Daoy (cell line): ENCODE results near the gene ASTE1. TPM values are rescaled to one million over a fixed set of nuclear protein-coding genes. Genes with fewer than 3 reads are reported as not detected.

Experiments
- DNase-seq: peaks from one replicate; pipeline ENCODE4 v3.0.0-alpha.2; 2015; ENCODE audit warnings: low read depth
- total RNA-seq: library from RNA; depleted of rRNA; stranded (reverse); fragments of >200 nt; shearing (Covaris generic); gene quantifications from 2 replicates; pipeline ENCODE4 v1.2.3, GENCODE V29; 2014; rRNA removed

ASTE1 gene, protein sequence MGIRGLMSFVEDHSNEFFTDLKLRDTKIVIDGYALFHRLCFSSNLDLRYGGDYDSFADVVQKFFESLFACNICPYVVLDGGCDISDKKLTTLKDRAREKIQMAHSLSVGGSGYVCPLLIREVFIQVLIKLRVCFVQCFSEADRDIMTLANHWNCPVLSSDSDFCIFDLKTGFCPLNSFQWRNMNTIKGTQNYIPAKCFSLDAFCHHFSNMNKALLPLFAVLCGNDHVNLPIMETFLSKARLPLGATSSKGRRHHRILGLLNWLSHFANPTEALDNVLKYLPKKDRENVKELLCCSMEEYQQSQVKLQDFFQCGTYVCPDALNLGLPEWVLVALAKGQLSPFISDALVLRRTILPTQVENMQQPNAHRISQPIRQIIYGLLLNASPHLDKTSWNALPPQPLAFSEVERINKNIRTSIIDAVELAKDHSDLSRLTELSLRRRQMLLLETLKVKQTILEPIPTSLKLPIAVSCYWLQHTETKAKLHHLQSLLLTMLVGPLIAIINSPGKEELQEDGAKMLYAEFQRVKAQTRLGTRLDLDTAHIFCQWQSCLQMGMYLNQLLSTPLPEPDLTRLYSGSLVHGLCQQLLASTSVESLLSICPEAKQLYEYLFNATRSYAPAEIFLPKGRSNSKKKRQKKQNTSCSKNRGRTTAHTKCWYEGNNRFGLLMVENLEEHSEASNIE
- total RNA-seq, result 7.8 and 16.8 TPM in 2 replicates

DNA sequence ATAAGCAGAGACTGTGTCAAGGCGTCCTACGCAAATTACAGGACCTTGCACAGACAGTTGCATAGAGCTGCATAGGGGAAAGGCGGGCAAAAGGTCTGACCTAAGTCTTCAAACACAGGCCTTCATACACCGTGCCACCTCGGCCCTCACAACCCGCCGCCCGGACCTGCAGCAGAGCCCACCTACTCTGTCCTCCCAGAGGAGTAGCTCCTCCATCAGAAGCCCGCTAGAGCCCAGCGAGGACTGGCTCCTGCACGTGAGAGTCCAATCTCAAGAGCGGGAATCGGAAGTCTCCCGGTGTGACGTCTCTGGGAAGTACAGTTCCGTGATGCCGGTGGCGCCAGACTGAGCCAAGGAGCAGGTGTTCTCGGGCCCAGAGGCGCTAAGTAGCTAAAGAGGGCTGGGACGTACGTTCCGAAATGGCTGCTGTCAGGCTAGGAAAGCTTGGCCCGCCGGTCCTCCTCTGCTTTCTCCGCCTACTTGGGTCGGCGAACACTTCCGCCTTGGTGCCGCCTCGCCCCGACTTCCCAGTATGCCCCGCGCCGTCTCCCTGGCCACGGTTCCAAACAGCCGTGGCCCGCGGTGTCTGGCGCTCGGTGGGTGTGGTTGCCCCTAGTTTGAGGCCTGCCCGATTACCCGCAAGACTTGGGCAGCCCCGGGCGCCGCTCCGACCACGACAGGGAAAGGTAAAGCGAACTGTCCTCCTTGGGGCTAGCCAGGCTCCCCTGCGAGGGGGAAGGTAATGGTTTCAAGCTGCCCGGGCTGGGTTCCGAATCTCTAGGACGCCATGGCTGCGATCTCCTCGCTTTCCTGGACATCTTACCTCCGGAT is at the start of gene ASTE1, which contains the start of gene NEK11:
TSS of gene ASTE1 (minus strand) at position 505 of the 831 bp plus-strand sequence. CDS start 1,519 bp downstream, outside the sequence.
TSS of gene NEK11 (plus strand) at position 557 of the 831 bp plus-strand sequence. CDS start 2,832 bp downstream, outside the sequence.
- DNase-seq, result peak; percentile 95

GRCh38 chr3:131075632-131076328 is 49.2 kb upstream of the ASTE1 start:
- no peak for DNase-seq

DNA sequence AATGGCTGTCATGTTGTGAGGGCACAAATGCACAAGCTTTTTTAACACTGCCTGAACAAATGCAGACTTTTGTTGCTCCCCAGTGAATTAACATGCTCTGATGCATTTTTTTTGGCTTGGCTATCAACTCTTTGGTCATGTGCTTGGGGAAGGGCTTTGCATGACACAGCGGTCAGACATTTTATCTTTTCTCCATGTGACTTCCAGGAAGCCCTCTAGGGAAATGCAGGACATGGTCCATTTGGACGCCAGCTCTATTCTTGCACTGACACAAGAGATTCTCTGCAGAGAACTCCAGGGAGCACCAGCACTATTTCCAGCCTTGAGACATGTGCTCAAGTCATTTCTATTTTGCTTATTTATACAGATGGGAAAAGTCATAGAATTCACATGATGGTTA is 46.2 kb upstream of the ASTE1 start:
- peak; percentile 22 for DNase-seq

DNA sequence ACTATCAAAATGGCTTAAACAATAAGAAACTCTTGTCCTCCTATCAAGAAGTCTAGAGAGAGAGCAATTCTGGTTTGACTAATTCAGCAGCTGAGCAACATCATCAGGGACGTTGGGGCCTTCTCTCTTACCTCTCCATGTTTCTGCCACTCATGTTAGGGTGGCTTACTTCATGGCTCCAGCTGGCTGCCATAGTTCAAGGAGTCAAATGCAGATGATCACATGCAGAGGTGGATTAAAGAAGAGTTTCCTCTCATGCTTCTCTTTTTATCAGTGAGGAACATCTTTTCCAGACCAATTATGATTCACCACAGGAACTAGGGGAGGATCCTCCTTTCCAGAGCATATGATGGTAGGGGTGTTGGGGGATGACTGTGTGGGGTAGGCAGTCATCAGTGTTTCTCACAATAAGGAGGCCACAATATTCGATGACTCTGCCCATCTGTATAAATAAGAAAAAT is 45.5 kb upstream of the ASTE1 start:
- peak; percentile 46 for DNase-seq

- no peak for DNase-seq
These were observed 41.4 kb upstream of the ASTE1 start for GRCh38 chr3:131067983-131068382.

- no peak for DNase-seq
These were observed 26.6 kb upstream of the ASTE1 start for GRCh38 chr3:131053043-131053859.

DNA sequence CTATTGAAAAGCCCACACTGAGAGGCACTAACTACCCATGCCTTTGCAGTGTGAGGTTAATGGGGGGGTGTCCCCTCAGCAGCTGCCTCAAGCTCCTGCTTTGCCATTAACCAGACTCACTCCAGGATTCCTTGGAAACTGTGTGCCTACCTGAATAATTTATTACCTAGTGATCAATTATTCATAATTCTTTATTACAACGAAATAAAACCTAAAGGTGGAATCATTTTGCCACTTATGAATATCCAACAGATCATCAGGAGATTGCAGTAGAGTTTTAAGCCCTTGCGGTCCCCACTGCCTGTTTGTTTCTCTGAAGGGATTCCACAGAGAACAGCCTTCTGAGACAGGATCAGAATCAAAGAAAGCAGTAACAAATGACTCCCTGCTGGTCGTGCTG is 23.4 kb upstream of the ASTE1 start:
- DNase-seq, result no peak

- DNase-seq, result no peak
These were observed 21.4 kb upstream of the ASTE1 start for GRCh38 chr3:131048030-131048429.

DNA sequence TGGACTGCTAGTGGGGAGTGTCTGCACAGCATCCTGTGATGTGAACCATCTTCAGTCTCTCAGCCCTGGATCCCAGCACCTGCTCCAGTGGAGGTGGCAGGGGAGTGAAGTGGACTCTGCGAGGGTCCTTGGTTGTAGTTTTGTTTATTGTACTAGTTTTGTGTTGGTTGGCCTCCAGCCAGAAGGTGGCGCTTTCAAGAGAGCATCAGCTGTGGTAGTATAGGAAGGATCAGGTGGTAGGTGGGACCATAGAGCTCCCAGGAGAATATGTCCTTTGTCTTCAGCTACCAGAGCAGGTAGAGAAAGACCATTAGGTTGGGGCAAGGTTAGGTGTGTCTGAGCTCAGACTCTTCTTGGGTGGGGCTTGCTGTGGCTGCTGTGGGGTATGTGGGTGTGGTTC is 21.0 kb upstream of the ASTE1 start:
- no peak for DNase-seq

DNA sequence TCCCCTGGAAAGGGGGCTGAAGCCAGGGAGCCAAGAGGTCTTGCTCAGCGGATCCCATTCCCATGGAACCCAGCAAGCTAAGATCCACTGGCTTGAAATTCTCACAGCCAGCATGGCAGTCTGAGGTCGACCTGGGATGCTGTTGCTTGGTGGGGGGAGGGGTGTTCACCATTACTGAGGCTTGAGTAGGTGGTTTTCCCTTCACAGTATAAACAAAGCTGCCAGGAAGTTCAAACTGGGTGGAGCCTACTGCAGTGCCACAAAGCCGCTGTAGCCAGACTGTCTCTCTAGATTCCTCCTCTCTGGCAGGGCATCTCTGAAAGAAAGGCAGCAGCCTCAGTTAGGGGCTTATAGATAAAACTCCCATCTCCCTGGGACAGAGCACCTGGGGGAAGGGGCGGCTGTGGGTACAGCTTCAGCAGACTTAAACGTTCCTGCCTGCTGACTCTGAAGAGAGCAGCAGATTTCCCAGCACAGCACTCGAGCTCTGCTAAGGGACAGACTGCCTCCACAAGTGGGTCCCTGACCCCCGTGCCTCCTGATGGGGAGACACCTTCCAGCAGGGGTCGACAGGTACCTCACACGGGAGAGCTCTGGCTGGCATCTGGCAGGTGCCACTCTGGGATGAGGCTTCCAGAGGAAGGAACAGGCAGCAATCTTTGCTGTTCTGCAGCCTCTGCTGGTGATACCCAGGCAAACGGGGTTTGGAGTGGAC is 15.8 kb upstream of the ASTE1 start:
- peak; percentile 25 for DNase-seq

DNA sequence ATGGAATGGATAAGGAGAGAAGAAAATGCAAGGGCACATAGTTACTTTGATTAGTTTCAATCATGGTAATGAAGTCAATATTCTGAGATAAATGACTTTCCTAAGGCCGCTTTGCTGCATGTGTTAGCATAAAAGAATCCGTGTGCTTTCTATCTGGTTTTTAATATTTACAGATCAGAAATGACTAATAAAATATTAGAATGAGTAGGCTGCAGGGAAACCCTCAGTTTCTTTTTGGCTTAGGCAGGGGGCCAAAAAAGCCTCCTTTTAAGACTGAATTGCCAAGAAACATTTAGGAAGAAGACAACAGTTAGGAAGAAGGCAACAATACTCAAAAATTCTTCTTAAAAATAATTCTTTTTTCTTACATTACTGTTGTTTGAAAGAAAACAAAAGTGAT is 11.7 kb upstream of the ASTE1 start:
- no peak for DNase-seq

DNA sequence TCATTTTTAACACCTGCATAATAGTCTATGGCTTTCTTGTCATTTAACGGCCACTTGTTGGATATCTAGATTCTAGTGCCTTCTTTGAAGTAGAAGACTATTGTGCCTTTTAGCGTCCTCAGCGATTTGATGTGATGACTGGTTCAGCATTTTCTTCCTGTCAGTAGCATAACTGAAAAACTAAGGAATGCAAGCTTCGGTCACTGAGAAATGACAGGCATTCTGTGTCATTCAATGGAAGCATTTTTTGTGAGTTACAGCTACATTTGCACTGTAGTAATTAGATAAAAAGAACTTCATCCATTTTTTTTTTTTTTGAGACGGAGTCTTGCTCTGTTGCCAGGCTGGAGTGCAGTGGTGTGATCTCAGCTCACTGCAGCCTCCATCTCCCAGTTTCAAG is 10.4 kb upstream of the ASTE1 start:
- DNase-seq, result no peak

- DNase-seq, result peak; percentile 37
These were observed 9.7 kb upstream of the ASTE1 start for GRCh38 chr3:131036200-131036816.

DNA sequence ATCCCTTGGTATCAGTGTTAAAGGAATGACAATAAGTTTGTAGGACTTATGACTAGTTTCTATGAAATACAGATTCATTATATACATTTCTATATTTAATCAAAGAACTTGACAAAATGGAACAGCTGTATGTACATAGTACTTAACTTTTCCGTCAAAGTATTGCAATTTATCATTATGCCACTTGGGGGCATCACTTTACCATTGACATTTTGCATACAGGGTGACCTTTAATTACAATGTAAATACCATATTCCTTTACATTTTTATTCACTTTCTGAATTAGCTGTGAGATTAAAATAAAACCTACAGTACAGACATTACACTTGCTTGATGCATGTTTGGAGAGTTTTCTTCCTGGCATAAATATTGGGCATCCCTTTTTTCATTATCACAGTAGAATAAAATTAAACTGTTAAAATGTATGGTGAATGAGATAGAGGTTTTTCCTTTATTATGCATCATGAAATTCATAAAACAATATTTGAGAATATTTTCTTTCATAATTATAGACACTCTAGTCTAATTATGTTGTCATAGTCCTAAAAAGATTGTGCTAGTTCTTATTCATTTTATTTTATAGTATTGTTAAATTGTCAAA is 7.0 kb upstream of the ASTE1 start:
- DNase-seq, result peak; percentile 33

DNA sequence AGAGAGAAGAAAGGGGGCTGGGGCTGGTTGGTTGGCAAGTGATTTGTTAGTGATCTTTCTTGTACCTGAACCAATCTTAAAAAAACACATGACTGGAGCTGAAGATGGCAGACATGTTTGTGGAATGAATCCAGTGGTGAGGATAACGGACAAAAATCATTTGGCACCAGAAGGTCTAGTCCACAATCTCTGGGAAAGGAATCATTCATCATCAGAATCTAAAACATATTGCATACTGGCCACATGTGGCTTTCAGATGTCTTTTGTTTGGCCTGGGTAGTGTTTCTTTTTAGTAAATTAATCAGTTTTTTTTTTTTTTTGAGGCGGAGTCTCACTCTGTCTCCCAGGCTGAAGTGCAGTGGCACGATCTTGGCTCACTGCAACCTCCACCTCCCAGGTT is 5.0 kb upstream of the ASTE1 start:
- DNase-seq, result no peak

DNA sequence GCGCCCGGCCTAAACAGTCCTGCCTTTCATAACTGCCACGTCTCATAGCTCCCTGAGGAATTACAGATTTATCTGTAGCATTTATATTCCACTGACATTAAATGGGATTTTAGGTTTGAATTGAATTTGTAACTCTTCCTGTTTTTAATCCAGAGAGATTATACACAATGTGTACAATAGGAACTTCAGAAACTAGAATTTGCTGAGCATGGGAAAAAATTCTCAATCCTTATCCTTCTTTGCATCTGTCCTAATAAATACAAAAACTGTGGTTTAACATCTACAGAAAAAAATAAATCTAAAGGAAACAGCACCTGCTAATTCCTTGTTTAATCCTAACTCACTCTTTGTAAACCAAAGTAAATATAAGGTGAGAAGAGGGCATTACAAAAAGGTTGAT is 2.2 kb upstream of the ASTE1 start:
- DNase-seq, result no peak

DNA sequence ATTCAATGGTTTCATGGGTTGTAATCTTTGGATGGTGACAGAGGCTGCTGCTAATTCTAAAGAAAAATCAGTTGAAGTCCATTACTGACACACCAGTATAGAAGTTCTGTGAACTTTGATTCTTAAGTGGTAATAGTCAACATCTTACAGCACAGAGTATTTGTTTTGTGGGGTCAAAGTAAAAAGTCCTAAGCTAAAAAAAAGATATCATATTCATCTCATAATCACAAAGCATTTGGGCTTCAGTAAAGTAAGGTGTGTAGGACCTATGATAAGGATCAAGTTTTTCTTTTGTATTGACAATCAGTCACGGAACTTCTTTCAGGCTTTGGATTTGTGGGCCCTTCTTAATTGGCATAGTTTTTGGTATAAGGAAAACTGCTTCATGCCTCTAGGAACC is 1.1 kb downstream of the ASTE1 start:
- DNase-seq, result no peak

DNA sequence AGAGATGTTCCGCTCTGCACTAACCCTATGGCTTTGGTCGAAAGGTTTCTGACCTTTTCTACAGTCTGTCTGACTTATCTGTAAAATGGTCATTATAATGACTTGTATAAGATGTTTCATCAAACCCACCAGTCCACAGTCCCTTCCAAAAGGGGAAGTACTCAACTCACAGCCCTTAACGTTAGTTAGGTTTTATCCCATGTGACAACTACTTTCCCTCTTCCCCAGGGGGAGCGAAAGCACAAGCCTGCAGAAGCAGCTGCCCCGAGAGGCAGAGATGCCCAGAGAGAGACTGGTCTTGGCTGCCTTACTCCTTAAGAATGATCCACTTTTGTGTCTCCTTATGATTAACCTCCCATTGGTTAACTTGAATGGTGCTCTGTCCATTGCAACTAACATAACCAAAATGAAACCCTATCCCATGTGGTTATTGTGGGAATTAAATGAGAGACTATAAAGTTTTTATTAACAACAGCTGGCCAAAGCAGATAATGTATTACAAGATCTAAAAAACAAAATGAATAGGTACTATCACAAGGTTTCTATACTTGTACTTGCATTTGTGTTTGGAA is 6.4 kb downstream of the ASTE1 start:
- DNase-seq, result no peak

- no peak for DNase-seq
These were observed 7.7 kb downstream of the ASTE1 start for GRCh38 chr3:131018970-131019369.
